K562 (cell line): Measurements from ENCODE around the gene MRPL55. TPM values are rescaled to one million over a fixed set of nuclear protein-coding genes. Genes with fewer than 3 reads are reported as not detected.

Experiments
- CEBPG ChIP-seq, 3 experiments: fragments of 200-800 bp in 1 of 3; sonication (Bioruptor generic) in 1 of 3; sonication (generic) in 1 of 3; formaldehyde crosslinking in 1 of 3; IDR thresholded peaks in 2 of 3; conservative IDR thresholded peaks in 1 of 3; 2 replicates each; pipeline versions ENCODE4 v1.6.1 to v1.8.0; 2016 to 2022; ENCODE audit warnings: missing compliant biosample characterization in 2 of 3, missing genetic modification characterization in 2 of 3, mild to moderate bottlenecking in 1 of 3, missing genetic modification reagents in 1 of 3
- CREBBP ChIP-seq: IDR thresholded peaks from one replicate; pipeline ENCODE4 v1.6.1; 2012; ENCODE audit warnings: low read depth, mild to moderate bottlenecking, control low read depth, inconsistent platforms, low read length
- HDAC2 ChIP-seq: fragments of 450-650 bp; IDR thresholded peaks from 2 replicates; pipeline ENCODE4 v1.6.1; 2016; ENCODE audit warnings: mild to moderate bottlenecking
- PHTF2 ChIP-seq: fragments of 250-450 bp; sonication (Bioruptor Pico); IDR thresholded peaks from 2 replicates; pipeline ENCODE4 v1.5.0; 2021; ENCODE audit warnings: mild to moderate bottlenecking
- U2AF1 ChIP-seq: fragments of 200-400 bp; formaldehyde crosslinking; optimal IDR thresholded peaks from 2 replicates; pipeline ENCODE3; 2017; ENCODE audit warnings: mild to moderate bottlenecking, low read depth, low read length, moderate library complexity
- ZNF263 ChIP-seq: sonication (generic); formaldehyde crosslinking; IDR thresholded peaks from 2 replicates; pipeline ENCODE4 v1.8.0; 2022; ENCODE audit warnings: mild to moderate bottlenecking, missing genetic modification reagents, borderline replicate concordance
- ZNF785 ChIP-seq: fragments of 250-450 bp; sonication (Bioruptor Pico); IDR thresholded peaks from 2 replicates; pipeline ENCODE4 v1.4.0; 2020; ENCODE audit warnings: mild to moderate bottlenecking
- polyA plus RNA-seq, 8 experiments: library from polyadenylated mRNA; depleted of rRNA in 4 of 8; stranded (reverse) in 5 of 8; unstranded in 3 of 8; fragments of >200 nt; fragmentation: Nextera tagmentation in 2 of 8; fragmentation: Illumina TruSeq in 1 of 8; extraction: Ambion mirVana in 2 of 8; extraction: Trizol in 1 of 8; gene quantifications; 2 replicates each; pipeline versions ENCODE4 v1.2.1 to v1.2.3, GENCODE V29; 2011 to 2014; ENCODE audit warnings: inconsistent platforms in 1 of 8, missing spikeins in 1 of 8
- total RNA-seq, 7 experiments: library from RNA; depleted of rRNA in 6 of 7; stranded (reverse); fragments of >200 nt in 6 of 7; fragmentation: Illumina TruSeq in 2 of 7; extraction: Trizol in 2 of 7; gene quantifications; 2 replicates each; pipeline versions ENCODE4 v1.2.1 to v1.2.3, GENCODE V29; 2011 to 2021; ENCODE audit warnings: low replicate concordance in 1 of 7
- TF ChIP-seq, protein P1 (sequence below), 2 experiments: fragments of 450-650 bp in 1 of 2; sonication (generic) in 1 of 2; formaldehyde crosslinking in 1 of 2; IDR thresholded peaks in 1 of 2; conservative IDR thresholded peaks in 1 of 2; 2 replicates each; pipeline versions ENCODE4 v1.6.1 to v1.8.1; 2016 to 2023; ENCODE audit warnings: mild to moderate bottlenecking in 2 of 2, moderate library complexity in 2 of 2, inconsistent platforms in 1 of 2, missing genetic modification reagents in 1 of 2
- TF ChIP-seq, protein P2 (sequence below): fragments of 250-450 bp; sonication (Bioruptor Pico); IDR thresholded peaks from 2 replicates; pipeline ENCODE4 v1.8.0; 2022; ENCODE audit warnings: moderate library complexity, mild to moderate bottlenecking, inconsistent platforms

The MRPL55 gene
- total and polyA plus RNA-seq, 9 of the 15 experiments (the other 6 are each of a cell fraction or from before 2014, with no cell fraction given): 34.9 to 228 (median 81.0) TPM

DNA sequence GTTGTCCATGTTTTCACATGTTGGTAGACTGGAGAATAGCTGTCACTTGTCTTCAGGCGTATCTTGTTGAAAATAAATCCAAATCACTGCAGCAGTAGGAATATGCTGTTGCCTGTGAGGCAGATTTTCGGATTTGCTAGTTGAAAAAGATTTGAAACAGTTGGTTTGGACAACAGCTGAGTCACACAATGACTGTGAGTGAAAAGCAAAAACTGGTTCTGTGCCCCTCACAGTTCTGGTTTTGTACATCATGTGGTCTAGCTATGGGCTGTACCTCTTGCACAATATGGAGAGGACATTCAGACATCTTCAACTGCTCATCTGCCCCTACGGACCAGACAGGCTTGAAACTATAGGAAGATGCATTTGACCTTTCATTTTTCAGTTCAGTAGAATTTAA is 24.8 kb downstream of the MRPL55 start (continued):
- TF ChIP-seq ZNF263 (CRISPR knock-in tag) (0 out of 2 replicates have a peak, but pooled peaks have one; percentile 38), PHTF2 (CRISPR knock-in tag) (no peak), ZNF785 (CRISPR knock-in tag) (peak; percentile 13; the same call in 1 of the 2 replicates), CEBPG (CRISPR knock-in tag; IDR thresholded peaks at IDR 0.05) (peak; percentile 84), CEBPG (tag; conservative IDR thresholded peaks at IDR 0.05 in 1 of 2, IDR thresholded peaks at IDR 0.05 in 1 of 2) (peak; percentile 69 to 92), U2AF1 (no peak), HDAC2 (peak; percentile 64; the same call in 1 of the 2 replicates), CREBBP (no peak)
- TF ChIP-seq, protein P1, sequence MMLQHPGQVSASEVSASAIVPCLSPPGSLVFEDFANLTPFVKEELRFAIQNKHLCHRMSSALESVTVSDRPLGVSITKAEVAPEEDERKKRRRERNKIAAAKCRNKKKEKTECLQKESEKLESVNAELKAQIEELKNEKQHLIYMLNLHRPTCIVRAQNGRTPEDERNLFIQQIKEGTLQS (IDR thresholded peaks at IDR 0.05): peak; percentile 33; the same call in 1 of the 2 replicates
- TF ChIP-seq, protein P1 (CRISPR knock-in tag; conservative IDR thresholded peaks at IDR 0.05): no peak
- TF ChIP-seq, protein P2, sequence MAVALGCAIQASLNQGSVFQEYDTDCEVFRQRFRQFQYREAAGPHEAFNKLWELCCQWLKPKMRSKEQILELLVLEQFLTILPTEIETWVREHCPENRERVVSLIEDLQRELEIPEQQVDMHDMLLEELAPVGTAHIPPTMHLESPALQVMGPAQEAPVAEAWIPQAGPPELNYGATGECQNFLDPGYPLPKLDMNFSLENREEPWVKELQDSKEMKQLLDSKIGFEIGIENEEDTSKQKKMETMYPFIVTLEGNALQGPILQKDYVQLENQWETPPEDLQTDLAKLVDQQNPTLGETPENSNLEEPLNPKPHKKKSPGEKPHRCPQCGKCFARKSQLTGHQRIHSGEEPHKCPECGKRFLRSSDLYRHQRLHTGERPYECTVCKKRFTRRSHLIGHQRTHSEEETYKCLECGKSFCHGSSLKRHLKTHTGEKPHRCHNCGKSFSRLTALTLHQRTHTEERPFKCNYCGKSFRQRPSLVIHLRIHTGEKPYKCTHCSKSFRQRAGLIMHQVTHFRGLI (CRISPR knock-in tag): no peak
